ENCODE results near the gene PNISR.
"Not testable (repeated sequence)": the region's sequence is repeated elsewhere in the genome, so short reads cannot be mapped to it uniquely, and the experiment has no call there.

Gene PNISR

GRCh38 chr6:99424761-99425646, at the start of gene PNISR:
TSS of gene PNISR (minus strand) at chr6:99425308. CDS start at chr6:99414659, 10,649 bp downstream.
- Mint-ChIP-seq H3K4me3 (peak within 1 kb of the TSS; percentile 85), H3K36me3 (peaks cover 65% of the 10 kb centered on the region), H3K9me3 (no peaks in the 10 kb centered on the region), H3K27ac (peak within 1 kb of the TSS; percentile 99), H3K4me1 (peaks cover 52% of the 10 kb centered on the region)
- ATAC-seq (peak; percentile 94), DNase-seq (ENCODE audit: low spot score in 2 of 2) (peak; percentile 75 to 92)

- ATAC-seq (no peak), DNase-seq (ENCODE audit: low spot score in 2 of 2) (no peak)
- Mint-ChIP-seq H3K27ac (no peak overlapping the region), H3K9me3 (no peaks in the 10 kb centered on the region), H3K36me3 (peaks cover 35% of the 10 kb centered on the region), H3K4me1 (no peaks in the 10 kb centered on the region), H3K4me3 (no peak overlapping the region)
Measured at GRCh38 chr6:99473730-99474129, 48.6 kb upstream of the PNISR start.

DNA sequence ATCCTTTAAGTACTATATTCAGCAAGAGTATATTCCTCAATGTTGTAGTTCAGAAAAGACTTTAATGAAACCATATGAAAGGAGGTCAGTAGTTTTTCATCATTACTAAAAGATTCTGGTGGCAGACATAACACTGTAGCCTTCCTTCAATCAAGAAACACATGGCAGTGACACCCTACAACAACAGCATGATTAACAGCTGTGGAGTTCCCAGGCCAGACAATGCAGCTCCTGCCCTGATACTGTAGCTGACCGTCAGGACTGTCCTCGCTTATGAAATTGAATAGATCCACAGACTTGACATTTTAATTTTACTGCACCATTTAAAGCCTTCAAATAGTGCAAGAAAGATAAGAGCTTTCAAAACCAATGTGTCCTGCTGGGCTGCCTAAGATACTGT, 46.5 kb upstream of the PNISR start:
- H3K4me1 Mint-ChIP-seq, result no peaks in the 10 kb centered on the region
- no peak overlapping the region for H3K4me3 Mint-ChIP-seq
- DNase-seq (ENCODE audit: low spot score in 2 of 2), result no peak
- H3K27ac Mint-ChIP-seq, result no peak overlapping the region
- ATAC-seq, result no peak
- peaks cover 36% of the 10 kb centered on the region for H3K36me3 Mint-ChIP-seq
- no peaks in the 10 kb centered on the region for H3K9me3 Mint-ChIP-seq

DNA sequence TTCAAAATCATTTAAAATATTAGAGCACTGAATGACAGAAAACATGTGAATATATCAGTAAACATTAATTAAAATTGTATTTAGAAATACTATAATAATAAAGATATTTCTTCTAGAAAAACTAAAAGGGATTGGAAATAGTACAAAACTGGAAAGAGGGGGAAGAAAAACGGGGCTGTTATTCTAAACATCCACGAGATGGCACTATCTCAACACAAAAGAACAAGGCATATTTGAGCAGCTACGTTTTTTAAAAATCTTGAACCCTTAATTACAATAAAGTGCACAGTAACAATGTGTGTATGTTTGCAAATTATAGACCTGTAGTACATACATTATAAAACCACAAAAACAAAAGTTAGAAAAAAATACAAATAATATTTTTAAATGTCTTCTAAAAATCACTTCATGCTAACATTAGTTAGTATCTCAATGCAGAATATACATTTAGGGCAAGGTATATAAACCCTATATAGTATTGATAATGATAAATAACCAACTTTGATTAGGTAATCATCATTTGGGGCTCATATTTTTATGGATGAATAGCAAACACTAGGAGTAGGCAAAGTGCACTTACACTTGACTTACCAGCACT, 42.5 kb upstream of the PNISR start:
- no peaks in the 10 kb centered on the region for H3K4me1 Mint-ChIP-seq
- ATAC-seq, result no peak
- no peak for DNase-seq (ENCODE audit: low spot score in 2 of 2)

DNA sequence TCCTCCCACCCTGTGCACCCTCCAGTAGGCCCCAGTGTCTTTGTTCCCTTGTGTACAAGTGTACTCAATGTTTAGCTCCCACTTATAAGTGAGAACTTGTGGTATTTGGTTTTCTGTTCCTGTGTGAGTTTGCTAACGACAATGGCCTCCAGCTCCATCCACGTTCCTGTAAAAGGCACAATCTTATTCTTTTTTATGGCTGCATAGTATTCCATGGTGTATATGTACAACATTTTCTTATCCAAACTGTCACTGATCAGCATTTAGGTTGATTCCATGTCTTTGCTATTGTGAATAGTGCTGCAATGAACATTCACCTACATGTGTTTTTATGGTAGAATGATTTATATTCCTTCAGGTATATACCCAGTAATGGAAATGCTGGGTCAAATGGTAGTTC, 34.0 kb upstream of the PNISR start:
- H3K4me1 Mint-ChIP-seq; H3K4me3 Mint-ChIP-seq; H3K27ac Mint-ChIP-seq; H3K9me3 Mint-ChIP-seq; ATAC-seq; DNase-seq (ENCODE audit: low spot score in 2 of 2): not testable (repeated sequence)
- peaks cover 27% of the 10 kb centered on the region for H3K36me3 Mint-ChIP-seq

More for the DNA sequence above, 42.5 kb upstream of the PNISR start:
- no peak overlapping the region for H3K4me3 Mint-ChIP-seq
- H3K36me3 Mint-ChIP-seq, result peaks cover 33% of the 10 kb centered on the region
- no peaks in the 10 kb centered on the region for H3K9me3 Mint-ChIP-seq
- no peak overlapping the region for H3K27ac Mint-ChIP-seq

DNA sequence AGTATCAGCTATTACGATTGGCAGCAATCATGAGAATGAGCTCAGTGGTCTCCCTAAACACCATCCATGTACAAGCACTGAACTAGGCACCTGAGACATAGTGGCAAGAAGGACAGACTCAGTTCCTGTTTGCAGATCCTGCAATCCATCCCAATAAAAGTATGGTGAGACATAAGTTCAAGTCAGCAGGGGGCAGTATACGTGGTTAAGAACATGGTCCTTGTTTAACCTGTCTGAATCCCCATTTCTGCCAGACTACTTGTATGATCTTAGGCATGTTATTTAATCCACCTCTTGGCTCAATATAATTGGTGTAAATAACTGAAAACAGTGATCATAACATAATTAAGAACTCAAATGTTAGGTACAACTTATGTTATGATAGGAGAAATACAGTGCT, 33.2 kb upstream of the PNISR start:
- Mint-ChIP-seq H3K36me3 (peaks cover 19% of the 10 kb centered on the region), H3K27ac (no peak overlapping the region), H3K4me1 (no peaks in the 10 kb centered on the region), H3K9me3 (peaks cover 3% of the 10 kb centered on the region), H3K4me3 (no peak overlapping the region)
- no peak for ATAC-seq
- no peak for DNase-seq (ENCODE audit: low spot score in 2 of 2)

- Mint-ChIP-seq H3K9me3 (peaks cover 8% of the 10 kb centered on the region), H3K4me3 (no peak overlapping the region), H3K27ac (no peak overlapping the region), H3K36me3 (peaks cover 26% of the 10 kb centered on the region), H3K4me1 (peaks cover 8% of the 10 kb centered on the region)
- ATAC-seq (peak; percentile 66), DNase-seq (ENCODE audit: low spot score in 2 of 2) (no peak)
Measured at GRCh38 chr6:99446076-99446475, 21.0 kb upstream of the PNISR start.

GRCh38 chr6:99434702-99435530, 9.8 kb upstream of the PNISR start:
- Mint-ChIP-seq H3K9me3 (no peaks in the 10 kb centered on the region), H3K4me3 (no peak overlapping the region), H3K4me1 (no peaks in the 10 kb centered on the region), H3K27ac (no peak overlapping the region), H3K36me3 (peaks cover 43% of the 10 kb centered on the region)
- no peak for DNase-seq (ENCODE audit: low spot score in 2 of 2)
- ATAC-seq, result no peak

DNA sequence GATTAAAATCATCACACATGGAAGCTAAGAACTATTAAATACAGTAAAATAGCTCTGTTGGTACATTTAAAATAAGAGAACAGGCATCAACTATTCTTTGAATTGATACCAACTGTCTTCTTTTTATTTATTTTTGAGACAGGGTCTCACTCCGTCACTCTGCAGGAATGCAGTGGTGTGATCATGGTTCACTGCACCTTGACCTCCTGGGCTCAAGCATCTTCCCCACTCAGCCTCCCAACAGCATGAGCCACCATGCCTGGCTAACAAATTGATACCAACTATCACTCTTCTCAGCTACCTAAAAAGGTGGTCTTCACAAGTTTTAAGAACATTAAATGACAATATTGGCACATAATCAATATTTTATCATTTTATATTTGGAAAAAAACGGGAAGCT, 7.8 kb upstream of the PNISR start:
- Mint-ChIP-seq H3K27ac (no peak overlapping the region), H3K4me3 (no peak overlapping the region), H3K4me1 (peaks cover 2% of the 10 kb centered on the region), H3K36me3 (peaks cover 45% of the 10 kb centered on the region), H3K9me3 (no peaks in the 10 kb centered on the region)
- DNase-seq (ENCODE audit: low spot score in 2 of 2), result no peak
- no peak for ATAC-seq

DNA sequence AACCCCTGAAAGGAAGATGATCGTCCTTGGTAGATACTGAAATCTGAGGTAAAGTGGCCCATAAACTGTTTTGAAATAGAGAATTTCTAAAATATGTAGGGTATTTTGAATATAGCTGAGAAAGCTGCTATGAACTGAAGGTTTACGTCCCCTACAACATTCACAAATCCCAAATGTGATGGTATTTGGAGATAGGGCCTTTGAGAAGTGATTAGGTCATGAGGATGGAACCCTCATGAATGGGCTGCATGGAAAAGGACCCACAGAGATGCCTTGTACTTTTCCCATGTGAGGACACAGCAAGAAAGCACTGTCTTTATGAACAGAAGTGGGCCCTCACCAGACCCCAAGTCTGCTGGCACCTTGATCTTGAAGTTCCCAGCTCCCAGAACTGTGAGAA, 6.8 kb upstream of the PNISR start:
- no peak overlapping the region for H3K27ac Mint-ChIP-seq
- H3K4me1 Mint-ChIP-seq, result peaks cover 10% of the 10 kb centered on the region
- H3K4me3 Mint-ChIP-seq, result no peak overlapping the region
- DNase-seq (ENCODE audit: low spot score in 2 of 2) (no peak), ATAC-seq (no peak)
- H3K36me3 Mint-ChIP-seq, result peaks cover 39% of the 10 kb centered on the region
- H3K9me3 Mint-ChIP-seq, result no peaks in the 10 kb centered on the region

GRCh38 chr6:99427988-99428387, 2.9 kb upstream of the PNISR start:
- Mint-ChIP-seq H3K9me3 (no peaks in the 10 kb centered on the region), H3K27ac (no peak overlapping the region), H3K36me3 (peaks cover 54% of the 10 kb centered on the region), H3K4me1 (peaks cover 24% of the 10 kb centered on the region), H3K4me3 (no peak overlapping the region)
- no peak for DNase-seq (ENCODE audit: low spot score in 2 of 2)
- no peak for ATAC-seq

DNA sequence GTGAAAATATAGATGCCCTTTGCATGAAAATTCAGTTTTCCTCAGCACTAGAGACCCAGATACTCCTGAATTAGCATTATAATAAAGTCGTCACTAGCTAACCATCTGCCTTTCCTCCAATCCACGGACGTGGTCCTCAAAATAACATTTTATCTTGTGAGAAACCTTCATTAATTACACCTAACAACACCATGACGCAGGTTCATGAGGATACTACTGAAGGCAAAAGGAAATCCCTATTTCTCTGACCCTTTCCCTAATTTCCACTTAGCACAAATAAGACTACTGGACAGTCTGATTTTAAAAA, 1.3 kb upstream of the PNISR start:
- peaks cover 65% of the 10 kb centered on the region for H3K36me3 Mint-ChIP-seq
- H3K27ac Mint-ChIP-seq, result peak overlapping the region; percentile 99
- no peak for ATAC-seq
- no peaks in the 10 kb centered on the region for H3K9me3 Mint-ChIP-seq
- DNase-seq (ENCODE audit: low spot score in 2 of 2), result no peak
- peak overlapping the region; percentile 85 for H3K4me3 Mint-ChIP-seq
- peaks cover 39% of the 10 kb centered on the region for H3K4me1 Mint-ChIP-seq

DNA sequence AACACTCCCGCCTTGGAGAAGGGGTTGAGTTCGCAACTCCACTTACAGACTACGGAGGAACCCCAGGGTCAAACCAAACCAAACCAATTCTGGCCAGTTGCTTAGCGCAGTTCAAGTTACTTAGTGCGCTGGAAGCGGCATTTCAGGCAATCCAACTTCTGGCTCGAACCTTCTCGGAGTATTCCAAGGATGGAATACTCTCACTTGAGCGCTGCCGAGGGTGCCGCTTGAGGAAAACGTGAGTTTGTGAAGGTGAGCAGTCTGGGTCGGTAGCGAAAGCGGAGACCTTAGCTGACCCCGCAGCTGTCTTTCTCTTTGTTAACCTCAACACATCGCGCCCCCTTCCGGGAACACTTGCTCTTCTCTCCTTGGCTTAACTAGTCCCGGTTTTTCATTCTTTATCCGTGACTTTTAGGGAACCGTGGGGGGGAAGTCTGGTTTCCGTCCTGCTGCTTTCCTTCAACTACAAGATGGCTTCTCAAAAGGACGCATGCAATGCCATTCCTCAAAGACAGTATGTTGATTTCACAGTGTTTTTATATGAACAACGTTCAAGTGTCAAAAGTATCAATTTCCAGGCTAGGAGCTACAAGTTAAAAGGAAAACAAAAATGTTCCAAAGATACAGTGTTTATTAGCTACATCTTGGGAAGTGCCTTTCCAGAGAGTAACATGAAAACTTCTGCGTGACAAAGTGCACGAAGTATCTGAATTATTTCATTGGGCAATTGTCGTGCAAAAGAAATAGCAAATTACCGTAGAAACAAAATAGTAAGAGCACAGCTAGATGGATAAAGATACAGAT, 741 bp upstream of the PNISR start:
- ATAC-seq, result peak; percentile 66
- H3K4me1 Mint-ChIP-seq, result peaks cover 45% of the 10 kb centered on the region
- peak overlapping the region; percentile 85 for H3K4me3 Mint-ChIP-seq
- peaks cover 65% of the 10 kb centered on the region for H3K36me3 Mint-ChIP-seq
- no peaks in the 10 kb centered on the region for H3K9me3 Mint-ChIP-seq
- peak overlapping the region; percentile 99 for H3K27ac Mint-ChIP-seq
- DNase-seq (ENCODE audit: low spot score in 2 of 2), result peak; percentile 38 to 83

DNA sequence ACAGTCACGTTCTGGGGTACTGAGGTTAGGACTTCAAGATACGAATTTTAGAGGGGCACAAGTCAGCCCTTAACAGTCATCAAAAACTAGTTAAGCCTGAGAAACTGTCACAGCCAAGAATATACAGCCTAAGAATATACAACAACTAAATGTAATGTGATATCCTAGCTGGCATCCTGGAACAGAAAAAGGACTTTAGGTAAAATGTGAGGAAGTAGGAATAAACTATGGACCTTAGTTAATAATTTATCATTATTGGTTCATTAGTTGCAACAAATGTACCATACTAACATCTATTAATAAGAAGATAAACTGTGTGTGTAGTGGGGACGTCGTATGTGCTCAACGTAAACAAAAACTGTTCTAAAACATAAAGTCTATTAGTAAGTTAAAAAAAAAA, 1.1 kb downstream of the PNISR start:
- DNase-seq (ENCODE audit: low spot score in 2 of 2) (no peak), ATAC-seq (no peak)
- Mint-ChIP-seq H3K27ac (peak overlapping the region; percentile 99), H3K36me3 (peaks cover 70% of the 10 kb centered on the region), H3K4me1 (peaks cover 55% of the 10 kb centered on the region), H3K9me3 (no peaks in the 10 kb centered on the region), H3K4me3 (peak overlapping the region; percentile 85)

GRCh38 chr6:99422912-99423311, 2.2 kb downstream of the PNISR start:
- Mint-ChIP-seq H3K36me3 (peaks cover 75% of the 10 kb centered on the region), H3K27ac (no peak overlapping the region), H3K4me1 (peaks cover 60% of the 10 kb centered on the region), H3K4me3 (peak overlapping the region; percentile 85), H3K9me3 (no peaks in the 10 kb centered on the region)
- no peak for ATAC-seq
- DNase-seq (ENCODE audit: low spot score in 2 of 2), result no peak
